SK-N-SH (cell line): ENCODE measurements around the gene DDX52.

Experiments used
- CTCF ChIP-seq: fragments of 200-600 bp; sonication (generic); IDR thresholded peaks from 2 replicates; pipeline ENCODE4 v1.6.1; 2017; ENCODE audit warnings: antibody characterized with exemption, mild to moderate bottlenecking, moderate library complexity
- EZH2phosphoT487 ChIP-seq: fragments of 200-600 bp; sonication (generic); IDR thresholded peaks from 2 replicates; pipeline ENCODE4 v1.6.1; 2017; ENCODE audit warnings: low read depth, mixed run types, mild to moderate bottlenecking, antibody characterized with exemption, moderate library complexity, borderline replicate concordance
- RCOR1 ChIP-seq: fragments of 150-350 bp; IDR thresholded peaks from 2 replicates; pipeline ENCODE4 v1.6.1; 2017; ENCODE audit warnings: antibody characterized with exemption, low read length
- REST ChIP-seq: IDR thresholded peaks from 2 replicates; pipeline ENCODE4 v1.6.1; 2012; ENCODE audit warnings: mild to moderate bottlenecking, low read depth, low read length, moderate library complexity
- SIN3A ChIP-seq: IDR thresholded peaks from 2 replicates; pipeline ENCODE4 v1.6.1; 2012; ENCODE audit warnings: low read depth, mild to moderate bottlenecking, low read length, moderate library complexity, borderline replicate concordance

- TF ChIP-seq RCOR1 (no peak), CTCF (no peak), REST (no peak), EZH2phosphoT487 (no peak), SIN3A (no peak)
These were observed 28.4 kb downstream of the DDX52 start for GRCh38 chr17:37614823-37615222.
